Stimulated activated CD4-positive, alpha-beta T cell treated with anti-CD3 and anti-CD28 coated beads, Interleukin-1b, Interleukin-23, amount 100 ng/mL, for 24 hours (primary cell): Measurements from ENCODE around the gene ADAMTS17.

ENCODE experiments used
- DNase-seq, 4 experiments: peaks; one replicate each; pipeline ENCODE4 v3.0.0-alpha.2; 2020; ENCODE audit warnings: low read depth in 4 of 4, low spot score in 1 of 4

Gene ADAMTS17

GRCh38 chr15:100341750-100342560 lies at the start of gene ADAMTS17:
Gene ADAMTS17, minus strand, starts transcription at chr15:100341975. Its CDS starts 76 bp downstream, at chr15:100341899.
- DNase-seq = peak; percentile 86 to 93 (median 88)

- no peak for DNase-seq
These were observed 43.7 kb upstream of the ADAMTS17 start for GRCh38 chr15:100385300-100386050.

- no peak for DNase-seq
These were observed 42.3 kb upstream of the ADAMTS17 start for GRCh38 chr15:100384108-100384410.

GRCh38 chr15:100383302-100384107 lies 41.7 kb upstream of the ADAMTS17 start:
- DNase-seq = no peak

GRCh38 chr15:100373942-100374341 lies 32.2 kb upstream of the ADAMTS17 start:
- DNase-seq = no peak

- no peak for DNase-seq
These were observed 31.5 kb upstream of the ADAMTS17 start for GRCh38 chr15:100373120-100373896.

- DNase-seq = no peak
These were observed 31.0 kb upstream of the ADAMTS17 start for GRCh38 chr15:100372739-100373119.

- no peak for DNase-seq
These were observed 13.6 kb upstream of the ADAMTS17 start for GRCh38 chr15:100355342-100355741.

- no peak for DNase-seq
These were observed 11.7 kb upstream of the ADAMTS17 start for GRCh38 chr15:100353449-100353848.

GRCh38 chr15:100350434-100351226 lies 8.9 kb upstream of the ADAMTS17 start:
- DNase-seq = no peak

- DNase-seq = peak; percentile 77 to 83 (median 80)
These were observed 8.1 kb upstream of the ADAMTS17 start for GRCh38 chr15:100349696-100350433.

GRCh38 chr15:100349321-100349695 lies 7.5 kb upstream of the ADAMTS17 start:
- DNase-seq = no peak

GRCh38 chr15:100348578-100348977 lies 6.8 kb upstream of the ADAMTS17 start:
- DNase-seq = no peak

GRCh38 chr15:100346866-100347512 lies 5.2 kb upstream of the ADAMTS17 start:
- DNase-seq = no peak

- DNase-seq = no peak
These were observed 3.7 kb upstream of the ADAMTS17 start for GRCh38 chr15:100345438-100345837.

GRCh38 chr15:100343251-100343650 lies 1.5 kb upstream of the ADAMTS17 start:
- no peak for DNase-seq

- DNase-seq = no peak
These were observed 481 bp downstream of the ADAMTS17 start for GRCh38 chr15:100341239-100341749.

GRCh38 chr15:100340721-100341238 lies 995 bp downstream of the ADAMTS17 start:
- DNase-seq = no peak
